ENCODE data around the gene SSBP4.

SSBP4 gene

GRCh38 chr19:18427743-18428113, 8.5 kb downstream of the SSBP4 start:
- no peak for TF ChIP-seq CTCF (IDR thresholded peaks at IDR 0.05; ENCODE audit: low read depth, low read length, missing control alignments)
- no peak overlapping the region for H3K4me3 ChIP-seq (ENCODE audit: low read depth, low read length)
- DNase-seq (ENCODE audit: low read depth) = no peak

GRCh38 chr19:18428173-18428786, 9.1 kb downstream of the SSBP4 start:
- TF ChIP-seq CTCF (IDR thresholded peaks at IDR 0.05; ENCODE audit: low read depth, low read length, missing control alignments) = no peak
- H3K4me3 ChIP-seq (ENCODE audit: low read depth, low read length) = no peak overlapping the region
- no peak for DNase-seq (ENCODE audit: low read depth)

GRCh38 chr19:18428787-18429674, 9.8 kb downstream of the SSBP4 start:
- peak overlapping the region; percentile 28 for H3K4me3 ChIP-seq (ENCODE audit: low read depth, low read length)
- no peak for TF ChIP-seq CTCF (IDR thresholded peaks at IDR 0.05; ENCODE audit: low read depth, low read length, missing control alignments)
- DNase-seq (ENCODE audit: low read depth) = no peak

- DNase-seq (ENCODE audit: low read depth) = no peak
- TF ChIP-seq CTCF (IDR thresholded peaks at IDR 0.05; ENCODE audit: low read depth, low read length, missing control alignments) = no peak
- H3K4me3 ChIP-seq (ENCODE audit: low read depth, low read length) = no peak overlapping the region
Observed at GRCh38 chr19:18429717-18430416, 10.7 kb downstream of the SSBP4 start.

- no peak for DNase-seq (ENCODE audit: low read depth)
- no peak overlapping the region for H3K4me3 ChIP-seq (ENCODE audit: low read depth, low read length)
- no peak for TF ChIP-seq CTCF (IDR thresholded peaks at IDR 0.05; ENCODE audit: low read depth, low read length, missing control alignments)
Observed at GRCh38 chr19:18430417-18431144, 11.4 kb downstream of the SSBP4 start.

GRCh38 chr19:18431351-18432197, 12.4 kb downstream of the SSBP4 start:
- DNase-seq (ENCODE audit: low read depth) = no peak
- H3K4me3 ChIP-seq (ENCODE audit: low read depth, low read length) = no peak overlapping the region
- no peak for TF ChIP-seq CTCF (IDR thresholded peaks at IDR 0.05; ENCODE audit: low read depth, low read length, missing control alignments)
